Activated naive CD4-positive, alpha-beta T cell treated with anti-CD3 and anti-CD28 coated beads, Interleukin-2, amount 50 U/mL, for 24 hours (primary cell): ENCODE results near the gene CNTN4.
"Not testable (repeated sequence)": the region's sequence is repeated elsewhere in the genome, so short reads cannot be mapped to it uniquely, and the experiment has no call there.

ENCODE experiments used
- H3K27ac Mint-ChIP-seq: one replicate; pipeline ENCODE4 v1.8.0; 2021; ENCODE audit warnings: mild to moderate bottlenecking, mixed read lengths
- H3K27me3 Mint-ChIP-seq: one replicate; pipeline ENCODE4 v1.8.0; 2021; ENCODE audit warnings: mixed read lengths
- H3K36me3 Mint-ChIP-seq: one replicate; pipeline ENCODE4 v1.8.0; 2021; ENCODE audit warnings: mixed read lengths
- H3K4me1 Mint-ChIP-seq: one replicate; pipeline ENCODE4 v1.8.0; 2021; ENCODE audit warnings: mixed read lengths
- H3K4me3 Mint-ChIP-seq: one replicate; pipeline ENCODE4 v1.8.0; 2021; ENCODE audit warnings: mild to moderate bottlenecking, mixed read lengths
- H3K9me3 Mint-ChIP-seq: one replicate; pipeline ENCODE4 v1.8.0; 2021; ENCODE audit warnings: mixed read lengths

Gene CNTN4

GRCh38 chr3:2810723-2811122 is 712.1 kb downstream of the CNTN4 start:
- H3K4me1 Mint-ChIP-seq, result no peaks in the 10 kb centered on the region
- H3K4me3 Mint-ChIP-seq, result no peak overlapping the region
- no peaks in the 10 kb centered on the region for H3K36me3 Mint-ChIP-seq
- no peak overlapping the region for H3K27ac Mint-ChIP-seq
- no peaks in the 10 kb centered on the region for H3K9me3 Mint-ChIP-seq
- peaks cover 12% of the 10 kb centered on the region for H3K27me3 Mint-ChIP-seq

GRCh38 chr3:2819571-2819970 is 720.9 kb downstream of the CNTN4 start:
- H3K27ac Mint-ChIP-seq, result no peak overlapping the region
- H3K9me3 Mint-ChIP-seq, result no peaks in the 10 kb centered on the region
- no peaks in the 10 kb centered on the region for H3K4me1 Mint-ChIP-seq
- no peak overlapping the region for H3K4me3 Mint-ChIP-seq
- H3K36me3 Mint-ChIP-seq, result no peaks in the 10 kb centered on the region
- peaks cover 4% of the 10 kb centered on the region for H3K27me3 Mint-ChIP-seq

GRCh38 chr3:2820982-2821381 is 722.3 kb downstream of the CNTN4 start:
- H3K4me3 Mint-ChIP-seq, H3K4me1 Mint-ChIP-seq, H3K27me3 Mint-ChIP-seq, H3K9me3 Mint-ChIP-seq, H3K36me3 Mint-ChIP-seq, H3K27ac Mint-ChIP-seq: not testable (repeated sequence)

DNA sequence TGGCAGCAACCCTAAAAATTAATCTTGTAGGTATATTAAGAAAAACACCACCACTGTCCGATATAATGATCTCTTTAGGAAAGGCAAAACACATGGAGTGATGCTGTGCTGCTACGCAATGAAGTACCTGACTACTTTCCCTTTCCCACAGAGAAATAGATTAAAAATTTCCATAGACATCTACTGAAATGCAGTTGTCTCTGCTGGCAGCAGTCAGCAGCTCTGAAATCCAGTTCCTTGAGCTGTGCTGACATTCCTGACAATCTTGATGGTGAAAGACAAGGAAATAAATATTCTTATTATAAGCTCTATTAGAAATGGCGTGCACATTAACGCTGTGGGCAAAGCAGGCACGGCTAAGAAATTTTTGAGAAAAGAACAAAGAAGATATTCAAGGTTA is 723.9 kb downstream of the CNTN4 start:
- Mint-ChIP-seq H3K36me3 (no peaks in the 10 kb centered on the region), H3K4me3 (no peak overlapping the region), H3K27me3 (no peaks in the 10 kb centered on the region), H3K27ac (no peak overlapping the region), H3K4me1 (no peaks in the 10 kb centered on the region), H3K9me3 (no peaks in the 10 kb centered on the region)

- Mint-ChIP-seq H3K27me3 (no peaks in the 10 kb centered on the region), H3K4me1 (no peaks in the 10 kb centered on the region), H3K9me3 (no peaks in the 10 kb centered on the region), H3K36me3 (no peaks in the 10 kb centered on the region), H3K27ac (no peak overlapping the region), H3K4me3 (no peak overlapping the region)
Measured at GRCh38 chr3:2823031-2823430, 724.4 kb downstream of the CNTN4 start.

- Mint-ChIP-seq H3K27me3 (no peaks in the 10 kb centered on the region), H3K36me3 (no peaks in the 10 kb centered on the region), H3K4me1 (no peaks in the 10 kb centered on the region), H3K27ac (no peak overlapping the region), H3K9me3 (no peaks in the 10 kb centered on the region), H3K4me3 (no peak overlapping the region)
Measured at GRCh38 chr3:2823437-2824211, 725.0 kb downstream of the CNTN4 start.

DNA sequence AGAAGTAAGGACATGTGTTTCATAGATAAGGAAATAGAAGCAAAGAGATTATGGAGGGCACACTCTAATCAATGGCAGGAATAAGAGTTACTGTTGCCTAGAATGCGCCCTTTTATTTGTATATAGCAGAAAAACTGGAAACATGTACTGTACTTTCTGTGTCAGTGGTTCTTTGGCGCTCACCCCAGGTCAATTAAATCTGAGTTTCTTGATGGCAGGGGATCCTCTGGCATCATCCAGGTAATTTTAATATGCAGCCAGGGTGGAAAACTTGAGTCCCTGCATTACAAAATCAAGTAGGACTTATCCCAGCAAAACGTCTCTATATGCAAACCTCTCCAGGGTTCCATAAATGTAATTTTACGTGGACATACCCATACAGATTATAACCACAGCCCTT is 727.4 kb downstream of the CNTN4 start:
- no peaks in the 10 kb centered on the region for H3K4me1 Mint-ChIP-seq
- no peaks in the 10 kb centered on the region for H3K27me3 Mint-ChIP-seq
- H3K27ac Mint-ChIP-seq, result no peak overlapping the region
- H3K36me3 Mint-ChIP-seq, result no peaks in the 10 kb centered on the region
- H3K4me3 Mint-ChIP-seq, result no peak overlapping the region
- H3K9me3 Mint-ChIP-seq, result no peaks in the 10 kb centered on the region

DNA sequence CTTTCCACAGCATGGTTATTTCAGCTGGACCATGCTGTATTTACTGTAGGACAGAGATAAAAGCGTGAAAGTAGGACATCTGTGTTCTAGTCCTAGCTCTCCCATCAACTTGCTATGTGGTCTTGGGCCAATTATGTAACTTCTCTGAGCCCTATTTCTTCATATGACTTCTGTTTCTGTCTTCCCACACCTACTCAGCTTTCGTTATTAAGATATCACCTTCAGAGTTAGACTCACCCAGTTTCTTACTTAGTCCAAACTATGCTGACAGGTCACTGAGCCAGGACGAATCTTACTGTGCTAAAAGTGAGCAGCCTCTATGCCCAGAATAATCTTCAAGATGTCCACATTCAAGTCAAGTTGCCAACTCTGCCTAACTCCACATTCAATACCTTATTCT is 727.8 kb downstream of the CNTN4 start:
- no peak overlapping the region for H3K27ac Mint-ChIP-seq
- H3K36me3 Mint-ChIP-seq, result no peaks in the 10 kb centered on the region
- no peak overlapping the region for H3K4me3 Mint-ChIP-seq
- H3K9me3 Mint-ChIP-seq, result no peaks in the 10 kb centered on the region
- no peaks in the 10 kb centered on the region for H3K27me3 Mint-ChIP-seq
- H3K4me1 Mint-ChIP-seq, result no peaks in the 10 kb centered on the region

DNA sequence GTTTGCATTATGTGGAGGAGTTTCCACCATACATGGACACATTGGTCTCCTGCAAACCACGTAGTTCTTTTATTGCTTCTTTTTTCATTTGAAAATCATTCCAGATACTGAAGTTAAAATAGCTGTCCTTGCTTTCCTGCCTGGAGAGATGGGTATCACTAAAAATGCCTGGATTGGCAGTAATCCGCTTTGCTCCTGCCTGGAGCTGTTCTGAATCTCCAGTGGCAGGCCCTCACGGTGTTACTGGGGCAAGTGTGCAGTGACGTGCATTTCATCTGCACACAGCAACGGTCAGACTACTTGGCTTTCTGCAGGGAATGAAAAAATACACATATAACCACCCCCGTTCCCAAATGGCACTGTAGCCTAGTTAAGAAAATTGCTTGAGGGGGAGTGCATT is 738.6 kb downstream of the CNTN4 start:
- no peaks in the 10 kb centered on the region for H3K36me3 Mint-ChIP-seq
- H3K4me3 Mint-ChIP-seq, result no peak overlapping the region
- H3K27me3 Mint-ChIP-seq, result peaks cover 4% of the 10 kb centered on the region

DNA sequence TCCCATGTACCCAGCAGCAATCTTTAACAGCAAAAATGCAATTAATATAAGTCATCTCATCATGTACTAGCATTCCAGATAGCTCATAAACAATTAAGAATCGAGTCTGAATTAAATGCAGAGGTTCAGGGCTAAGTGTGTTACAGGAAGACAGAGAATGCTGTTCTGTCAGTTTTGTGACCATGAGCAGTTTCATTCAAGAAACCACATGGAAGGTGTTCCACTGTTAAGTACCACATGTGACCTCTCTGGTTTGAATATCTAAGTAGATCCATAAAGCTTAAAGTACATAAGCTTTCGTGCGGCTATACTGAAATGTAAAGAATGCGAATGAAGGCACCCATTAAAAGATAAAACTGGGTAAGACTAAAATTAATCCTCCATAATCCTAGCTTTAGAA is 739.2 kb downstream of the CNTN4 start:
- no peaks in the 10 kb centered on the region for H3K36me3 Mint-ChIP-seq
- H3K9me3 Mint-ChIP-seq, result no peaks in the 10 kb centered on the region
- H3K27me3 Mint-ChIP-seq, result peaks cover 3% of the 10 kb centered on the region
- no peak overlapping the region for H3K4me3 Mint-ChIP-seq
- H3K27ac Mint-ChIP-seq, result no peak overlapping the region
- H3K4me1 Mint-ChIP-seq, result no peaks in the 10 kb centered on the region

More for the DNA sequence above, 738.6 kb downstream of the CNTN4 start:
- Mint-ChIP-seq H3K4me1 (no peaks in the 10 kb centered on the region), H3K27ac (no peak overlapping the region), H3K9me3 (no peaks in the 10 kb centered on the region)

DNA sequence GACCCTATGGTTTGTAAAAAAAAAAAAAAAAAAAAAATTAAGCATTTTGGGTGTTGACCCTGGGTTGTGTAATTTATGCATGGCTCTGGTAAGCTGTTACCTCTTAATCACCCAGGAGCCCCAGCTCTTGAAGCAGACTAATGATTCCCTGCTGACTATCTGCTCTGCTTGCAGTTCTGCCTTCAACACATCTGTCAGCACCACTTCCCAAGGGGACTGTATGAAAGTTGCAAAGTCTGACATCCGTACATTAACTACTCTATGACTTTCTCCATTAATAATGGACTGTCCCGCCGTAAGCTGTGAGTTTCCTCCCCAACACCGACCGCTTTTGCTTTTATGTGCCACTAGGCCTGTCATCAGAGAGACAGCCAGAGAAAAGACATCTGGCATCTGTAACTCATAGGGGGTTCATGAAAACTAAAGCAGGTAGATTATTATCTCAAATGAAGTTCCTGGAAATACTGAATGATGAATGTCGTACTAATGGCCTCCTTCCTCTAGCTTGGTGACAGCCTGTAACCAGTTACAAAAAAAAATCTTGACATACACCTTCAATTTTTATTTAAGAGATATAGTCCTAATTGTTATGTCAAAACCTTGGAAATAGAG is 740.0 kb downstream of the CNTN4 start:
- no peaks in the 10 kb centered on the region for H3K4me1 Mint-ChIP-seq
- H3K4me3 Mint-ChIP-seq, result no peak overlapping the region
- H3K27ac Mint-ChIP-seq, result no peak overlapping the region
- peaks cover 3% of the 10 kb centered on the region for H3K27me3 Mint-ChIP-seq
- H3K36me3 Mint-ChIP-seq, result no peaks in the 10 kb centered on the region
- H3K9me3 Mint-ChIP-seq, result no peaks in the 10 kb centered on the region

GRCh38 chr3:2839876-2840275 is 741.2 kb downstream of the CNTN4 start:
- H3K4me3 Mint-ChIP-seq, result no peak overlapping the region
- H3K36me3 Mint-ChIP-seq, result no peaks in the 10 kb centered on the region
- H3K9me3 Mint-ChIP-seq, result no peaks in the 10 kb centered on the region
- H3K27ac Mint-ChIP-seq, result no peak overlapping the region
- peaks cover 3% of the 10 kb centered on the region for H3K27me3 Mint-ChIP-seq
- H3K4me1 Mint-ChIP-seq, result no peaks in the 10 kb centered on the region

GRCh38 chr3:2847062-2847841 is 748.6 kb downstream of the CNTN4 start:
- no peak overlapping the region for H3K4me3 Mint-ChIP-seq
- no peaks in the 10 kb centered on the region for H3K9me3 Mint-ChIP-seq
- H3K27me3 Mint-ChIP-seq, result no peaks in the 10 kb centered on the region
- no peak overlapping the region for H3K27ac Mint-ChIP-seq
- no peaks in the 10 kb centered on the region for H3K36me3 Mint-ChIP-seq
- no peaks in the 10 kb centered on the region for H3K4me1 Mint-ChIP-seq

DNA sequence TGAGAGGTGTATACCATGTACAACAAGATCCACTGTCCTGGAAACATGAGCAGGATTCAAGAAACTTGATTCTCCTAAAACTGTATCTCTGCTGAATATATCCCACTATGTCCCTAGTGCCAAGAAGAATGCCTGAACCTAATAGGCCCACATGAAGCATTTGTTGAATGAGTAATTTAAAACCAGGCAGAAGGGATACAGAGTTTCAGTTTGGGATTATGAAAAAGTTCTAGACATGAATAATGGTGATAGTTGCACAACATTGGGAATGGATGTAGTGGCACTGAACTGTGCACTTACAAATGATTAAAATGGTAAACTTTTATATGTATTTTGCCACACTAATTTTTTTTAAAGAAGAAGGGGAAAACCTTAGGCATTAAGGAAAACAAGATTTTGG is 750.4 kb downstream of the CNTN4 start:
- Mint-ChIP-seq H3K4me1 (no peaks in the 10 kb centered on the region), H3K9me3 (no peaks in the 10 kb centered on the region), H3K36me3 (no peaks in the 10 kb centered on the region), H3K27me3 (no peaks in the 10 kb centered on the region), H3K4me3 (no peak overlapping the region), H3K27ac (no peak overlapping the region)

DNA sequence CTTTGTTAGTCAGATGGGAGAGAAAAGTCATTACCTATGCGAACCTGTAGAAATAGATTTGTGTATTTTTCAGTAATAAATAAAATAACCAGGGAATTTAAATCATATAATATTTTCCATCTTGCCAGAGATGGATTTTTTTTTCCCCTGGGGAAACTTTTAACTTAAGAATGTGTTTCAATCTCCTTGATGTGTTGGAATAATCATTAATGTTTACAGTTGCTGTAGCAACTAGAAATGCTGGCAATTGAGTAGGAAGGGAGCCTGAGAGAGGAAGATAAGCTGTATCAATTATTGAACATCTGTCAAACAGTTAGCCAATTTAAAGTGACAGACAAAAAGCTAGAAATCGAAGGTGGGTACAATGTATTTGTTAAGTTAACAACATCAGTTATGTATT is 752.0 kb downstream of the CNTN4 start:
- Mint-ChIP-seq H3K9me3 (no peaks in the 10 kb centered on the region), H3K4me1 (no peaks in the 10 kb centered on the region), H3K4me3 (no peak overlapping the region), H3K27ac (no peak overlapping the region), H3K27me3 (no peaks in the 10 kb centered on the region), H3K36me3 (no peaks in the 10 kb centered on the region)

DNA sequence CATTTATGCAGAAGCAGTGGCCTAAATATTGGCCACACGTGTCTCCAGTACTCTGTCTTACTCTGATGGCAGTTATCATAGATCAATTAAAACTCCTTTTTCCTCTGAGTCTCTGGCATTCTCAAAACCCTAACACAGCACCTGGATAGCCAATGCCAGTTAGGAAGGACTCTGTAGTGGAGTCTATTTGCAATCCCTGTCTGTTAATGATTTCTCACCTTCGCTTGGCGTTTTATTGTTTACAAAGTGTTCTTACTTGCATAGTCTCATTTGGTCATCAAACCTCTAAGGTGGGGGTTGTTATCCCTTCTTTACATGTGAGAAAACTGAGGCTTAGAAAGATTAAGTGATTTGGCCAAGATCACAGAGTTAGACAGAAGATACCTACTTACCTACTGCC is 752.7 kb downstream of the CNTN4 start:
- no peaks in the 10 kb centered on the region for H3K9me3 Mint-ChIP-seq
- no peaks in the 10 kb centered on the region for H3K36me3 Mint-ChIP-seq
- no peak overlapping the region for H3K27ac Mint-ChIP-seq
- no peaks in the 10 kb centered on the region for H3K27me3 Mint-ChIP-seq
- H3K4me3 Mint-ChIP-seq, result no peak overlapping the region
- no peaks in the 10 kb centered on the region for H3K4me1 Mint-ChIP-seq
